T47D (cell line): ENCODE results near the gene XXYLT1.

ENCODE experiments used
- DNase-seq, 2 experiments: peaks; one replicate each; pipeline versions ENCODE4 v3.0.0 to v3.0.0-alpha.2; 2011 to 2012; ENCODE audit warnings: low read depth in 1 of 2, low spot score in 1 of 2
- JUND ChIP-seq: IDR thresholded peaks from 2 replicates; pipeline ENCODE4 v1.6.1; 2012; ENCODE audit warnings: low read depth
- in situ Hi-C: cut with HindIII; loops from 2 replicates; pipeline ENCODE4 v1.10.0; 2016; ENCODE audit warnings: low sequenced_read_pairs, low pct_unique_long_range_greater_than_20kb

XXYLT1 gene

GRCh38 chr3:195263193-195263924 is 7.6 kb downstream of the XXYLT1 start:
- in situ Hi-C loops: no loop called here
- DNase-seq: no peak
- no peak for TF ChIP-seq JUND

- no peak for TF ChIP-seq JUND
- no peak for DNase-seq
- in situ Hi-C loops: no loop called here
Measured at GRCh38 chr3:195261925-195262324, 9.0 kb downstream of the XXYLT1 start.

- in situ Hi-C loops: no loop called here
- no peak for TF ChIP-seq JUND
- no peak for DNase-seq
Measured at GRCh38 chr3:195260280-195260905, 10.6 kb downstream of the XXYLT1 start.

GRCh38 chr3:195259475-195260279 is 11.3 kb downstream of the XXYLT1 start:
- in situ Hi-C loops: no loop called here
- TF ChIP-seq JUND: no peak
- peak; percentile 81 to 99 for DNase-seq

- in situ Hi-C loops: no loop called here
- no peak for TF ChIP-seq JUND
- no peak for DNase-seq
Measured at GRCh38 chr3:195259154-195259474, 11.8 kb downstream of the XXYLT1 start.

GRCh38 chr3:195258449-195259153 is 12.4 kb downstream of the XXYLT1 start:
- no peak for DNase-seq
- in situ Hi-C loops: no loop called here
- no peak for TF ChIP-seq JUND

GRCh38 chr3:195257454-195258448 is 13.2 kb downstream of the XXYLT1 start:
- in situ Hi-C loops: no loop called here
- no peak for TF ChIP-seq JUND
- no peak for DNase-seq

- no peak for TF ChIP-seq JUND
- no peak for DNase-seq
- in situ Hi-C loops: no loop called here
Measured at GRCh38 chr3:195256639-195257453, 14.1 kb downstream of the XXYLT1 start.

- peak in 1 of 2 experiments; percentile 11 for DNase-seq
- in situ Hi-C loops: no loop called here
- no peak for TF ChIP-seq JUND
Measured at GRCh38 chr3:195255571-195256501, 15.1 kb downstream of the XXYLT1 start.

GRCh38 chr3:195255176-195255500 is 15.8 kb downstream of the XXYLT1 start:
- no peak for TF ChIP-seq JUND
- DNase-seq: no peak
- in situ Hi-C loops: no loop called here
